ENCODE results near the gene PTCSC3. TPM values are rescaled to one million over a fixed set of nuclear protein-coding genes. Genes with fewer than 3 reads are reported as not detected.

Gene PTCSC3
- total and polyA plus RNA-seq, 2 of the 13 experiments (the other 11 are each of a cell fraction or from before 2014, with no cell fraction given): not detected

DNA sequence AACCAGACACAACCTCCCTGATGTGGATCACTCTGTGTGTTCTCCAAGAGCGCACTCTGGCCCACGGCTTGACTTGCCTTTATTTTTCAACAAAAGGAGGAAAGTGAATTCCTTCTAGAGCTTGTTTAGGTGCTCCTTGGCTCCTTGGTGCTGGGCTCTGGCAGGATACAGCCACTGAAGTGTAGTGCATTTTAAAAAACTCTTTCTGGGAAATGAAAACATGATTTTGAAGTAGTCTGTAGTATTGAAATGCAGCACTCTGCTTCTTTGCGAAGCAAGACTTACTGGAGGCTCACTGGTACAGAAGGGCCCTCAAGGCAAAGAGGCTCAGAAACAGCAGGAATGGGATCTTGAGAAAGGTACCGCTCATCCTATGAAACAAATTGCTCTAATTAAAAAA, 81.6 kb downstream of the PTCSC3 start (continued):
- TF ChIP-seq, protein P1, sequence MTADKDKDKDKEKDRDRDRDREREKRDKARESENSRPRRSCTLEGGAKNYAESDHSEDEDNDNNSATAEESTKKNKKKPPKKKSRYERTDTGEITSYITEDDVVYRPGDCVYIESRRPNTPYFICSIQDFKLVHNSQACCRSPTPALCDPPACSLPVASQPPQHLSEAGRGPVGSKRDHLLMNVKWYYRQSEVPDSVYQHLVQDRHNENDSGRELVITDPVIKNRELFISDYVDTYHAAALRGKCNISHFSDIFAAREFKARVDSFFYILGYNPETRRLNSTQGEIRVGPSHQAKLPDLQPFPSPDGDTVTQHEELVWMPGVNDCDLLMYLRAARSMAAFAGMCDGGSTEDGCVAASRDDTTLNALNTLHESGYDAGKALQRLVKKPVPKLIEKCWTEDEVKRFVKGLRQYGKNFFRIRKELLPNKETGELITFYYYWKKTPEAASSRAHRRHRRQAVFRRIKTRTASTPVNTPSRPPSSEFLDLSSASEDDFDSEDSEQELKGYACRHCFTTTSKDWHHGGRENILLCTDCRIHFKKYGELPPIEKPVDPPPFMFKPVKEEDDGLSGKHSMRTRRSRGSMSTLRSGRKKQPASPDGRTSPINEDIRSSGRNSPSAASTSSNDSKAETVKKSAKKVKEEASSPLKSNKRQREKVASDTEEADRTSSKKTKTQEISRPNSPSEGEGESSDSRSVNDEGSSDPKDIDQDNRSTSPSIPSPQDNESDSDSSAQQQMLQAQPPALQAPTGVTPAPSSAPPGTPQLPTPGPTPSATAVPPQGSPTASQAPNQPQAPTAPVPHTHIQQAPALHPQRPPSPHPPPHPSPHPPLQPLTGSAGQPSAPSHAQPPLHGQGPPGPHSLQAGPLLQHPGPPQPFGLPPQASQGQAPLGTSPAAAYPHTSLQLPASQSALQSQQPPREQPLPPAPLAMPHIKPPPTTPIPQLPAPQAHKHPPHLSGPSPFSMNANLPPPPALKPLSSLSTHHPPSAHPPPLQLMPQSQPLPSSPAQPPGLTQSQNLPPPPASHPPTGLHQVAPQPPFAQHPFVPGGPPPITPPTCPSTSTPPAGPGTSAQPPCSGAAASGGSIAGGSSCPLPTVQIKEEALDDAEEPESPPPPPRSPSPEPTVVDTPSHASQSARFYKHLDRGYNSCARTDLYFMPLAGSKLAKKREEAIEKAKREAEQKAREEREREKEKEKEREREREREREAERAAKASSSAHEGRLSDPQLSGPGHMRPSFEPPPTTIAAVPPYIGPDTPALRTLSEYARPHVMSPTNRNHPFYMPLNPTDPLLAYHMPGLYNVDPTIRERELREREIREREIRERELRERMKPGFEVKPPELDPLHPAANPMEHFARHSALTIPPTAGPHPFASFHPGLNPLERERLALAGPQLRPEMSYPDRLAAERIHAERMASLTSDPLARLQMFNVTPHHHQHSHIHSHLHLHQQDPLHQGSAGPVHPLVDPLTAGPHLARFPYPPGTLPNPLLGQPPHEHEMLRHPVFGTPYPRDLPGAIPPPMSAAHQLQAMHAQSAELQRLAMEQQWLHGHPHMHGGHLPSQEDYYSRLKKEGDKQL (CRISPR knock-in tag; IDR thresholded peaks at IDR 0.05; ENCODE audit: low read depth): no peak
- TF ChIP-seq ZNF143 (CRISPR knock-in tag; IDR thresholded peaks at IDR 0.05): no peak

DNA sequence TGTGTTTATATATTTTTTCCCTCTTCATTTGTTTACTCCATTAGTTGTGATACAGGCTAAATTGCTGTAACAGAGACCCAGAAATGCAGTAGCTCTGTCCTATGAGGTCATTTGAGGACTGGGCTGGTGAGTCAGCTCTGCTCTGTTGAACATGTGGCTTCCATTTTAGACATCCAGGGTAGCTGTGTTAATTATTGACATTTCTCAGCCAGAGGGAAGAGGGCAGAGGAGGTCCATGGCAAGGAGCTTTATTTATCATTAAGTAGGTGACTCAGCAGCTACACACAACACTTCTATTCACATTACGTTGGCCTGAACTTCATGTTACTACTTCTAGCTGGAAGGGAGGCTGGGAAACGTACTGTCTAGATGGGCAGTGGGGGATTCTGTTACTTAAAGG, 85.4 kb downstream of the PTCSC3 start:
- Histone ChIP-seq H3K27ac (ENCODE audit: extremely low read length, insufficient read depth, low read length) (no peak overlapping the region), H3K4me1 (ENCODE audit: insufficient read depth, low read length) (peaks cover 16% of the 10 kb centered on the region), H3K79me2 (ENCODE audit: insufficient read depth, low read length) (no peaks in the 10 kb centered on the region), H4K20me1 (ENCODE audit: insufficient read depth, low read length) (no peaks in the 10 kb centered on the region), H3K9me3 (ENCODE audit: low read length) (no peaks in the 10 kb centered on the region), H3K9ac (ENCODE audit: insufficient read depth, low read depth, low read length) (no peak overlapping the region), H3K36me3 (replicated peaks in 1 of 2; ENCODE audit: control insufficient read depth in 1 of 2, insufficient read depth in 2 of 2, low read length in 2 of 2) (no peaks in the 10 kb centered on the region), H3K4me2 (ENCODE audit: low read depth, low read length) (peak overlapping the region; percentile 43), H3K4me3 (replicated peaks in 1 of 3; ENCODE audit: insufficient read depth in 1 of 3, low read depth in 2 of 3, low read length in 3 of 3) (no peak overlapping the region; a peak in 1 of 6 replicates), H3K27me3 (ENCODE audit: control insufficient read depth in 1 of 2, insufficient read depth in 2 of 2, low read length in 2 of 2) (no peaks in the 10 kb centered on the region), H2AFZ (ENCODE audit: low read length) (peak overlapping the region; percentile 5)
- ATAC-seq: peak; percentile 100
- intact Hi-C loops (cut with micrococcal nuclease; ENCODE audit: unreplicated experiment): loop anchor here (1.0 to 2.0 kb wide), 2 partner anchors 20 to 229 kb away; partner anchors contain the start of gene MBIP
- CTCF ChIA-PET (ENCODE audit: low intra/inter-chr PET ratio, low total read pairs): no interaction called here
- peak; percentile 98 for DNase-seq (ENCODE audit: low spot score)
- 0% methylated on average over 2 of the region's 2 CpGs for WGBS (ENCODE audit: low lambda C conversion rate)
- in situ Hi-C loops (cut with HindIII; ENCODE audit: extremely low pct_ligation_motif_present, low pct_unique_long_range_greater_than_20kb): no loop called here
- POLR2A ChIA-PET: interaction anchor here (1.1 to 1.8 kb wide), 2 partner anchors 227 to 229 kb away, joined by 3 to 21 read pairs; partner anchors contain the start of gene MBIP
- no TSS peak for BruUV-seq (replicated peaks)
- peak; percentile 79 for FAIRE-seq
- TF ChIP-seq ZNF772 (CRISPR knock-in tag; IDR thresholded peaks at IDR 0.05) (peak; percentile 94), KDM6A (CRISPR knock-in tag; IDR thresholded peaks at IDR 0.05; ENCODE audit: low read depth) (peak; percentile 56; the same call in 1 of the 2 replicates), IRF2 (CRISPR knock-in tag; IDR thresholded peaks at IDR 0.05) (peak; percentile 67)
- TF ChIP-seq, protein P2, sequence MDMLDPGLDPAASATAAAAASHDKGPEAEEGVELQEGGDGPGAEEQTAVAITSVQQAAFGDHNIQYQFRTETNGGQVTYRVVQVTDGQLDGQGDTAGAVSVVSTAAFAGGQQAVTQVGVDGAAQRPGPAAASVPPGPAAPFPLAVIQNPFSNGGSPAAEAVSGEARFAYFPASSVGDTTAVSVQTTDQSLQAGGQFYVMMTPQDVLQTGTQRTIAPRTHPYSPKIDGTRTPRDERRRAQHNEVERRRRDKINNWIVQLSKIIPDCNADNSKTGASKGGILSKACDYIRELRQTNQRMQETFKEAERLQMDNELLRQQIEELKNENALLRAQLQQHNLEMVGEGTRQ (IDR thresholded peaks at IDR 0.05; ENCODE audit: low read depth, low read length): no peak
- TF ChIP-seq, protein P2 (CRISPR knock-in tag; IDR thresholded peaks at IDR 0.05; ENCODE audit: borderline replicate concordance): no peak
- TF ChIP-seq, protein P3, sequence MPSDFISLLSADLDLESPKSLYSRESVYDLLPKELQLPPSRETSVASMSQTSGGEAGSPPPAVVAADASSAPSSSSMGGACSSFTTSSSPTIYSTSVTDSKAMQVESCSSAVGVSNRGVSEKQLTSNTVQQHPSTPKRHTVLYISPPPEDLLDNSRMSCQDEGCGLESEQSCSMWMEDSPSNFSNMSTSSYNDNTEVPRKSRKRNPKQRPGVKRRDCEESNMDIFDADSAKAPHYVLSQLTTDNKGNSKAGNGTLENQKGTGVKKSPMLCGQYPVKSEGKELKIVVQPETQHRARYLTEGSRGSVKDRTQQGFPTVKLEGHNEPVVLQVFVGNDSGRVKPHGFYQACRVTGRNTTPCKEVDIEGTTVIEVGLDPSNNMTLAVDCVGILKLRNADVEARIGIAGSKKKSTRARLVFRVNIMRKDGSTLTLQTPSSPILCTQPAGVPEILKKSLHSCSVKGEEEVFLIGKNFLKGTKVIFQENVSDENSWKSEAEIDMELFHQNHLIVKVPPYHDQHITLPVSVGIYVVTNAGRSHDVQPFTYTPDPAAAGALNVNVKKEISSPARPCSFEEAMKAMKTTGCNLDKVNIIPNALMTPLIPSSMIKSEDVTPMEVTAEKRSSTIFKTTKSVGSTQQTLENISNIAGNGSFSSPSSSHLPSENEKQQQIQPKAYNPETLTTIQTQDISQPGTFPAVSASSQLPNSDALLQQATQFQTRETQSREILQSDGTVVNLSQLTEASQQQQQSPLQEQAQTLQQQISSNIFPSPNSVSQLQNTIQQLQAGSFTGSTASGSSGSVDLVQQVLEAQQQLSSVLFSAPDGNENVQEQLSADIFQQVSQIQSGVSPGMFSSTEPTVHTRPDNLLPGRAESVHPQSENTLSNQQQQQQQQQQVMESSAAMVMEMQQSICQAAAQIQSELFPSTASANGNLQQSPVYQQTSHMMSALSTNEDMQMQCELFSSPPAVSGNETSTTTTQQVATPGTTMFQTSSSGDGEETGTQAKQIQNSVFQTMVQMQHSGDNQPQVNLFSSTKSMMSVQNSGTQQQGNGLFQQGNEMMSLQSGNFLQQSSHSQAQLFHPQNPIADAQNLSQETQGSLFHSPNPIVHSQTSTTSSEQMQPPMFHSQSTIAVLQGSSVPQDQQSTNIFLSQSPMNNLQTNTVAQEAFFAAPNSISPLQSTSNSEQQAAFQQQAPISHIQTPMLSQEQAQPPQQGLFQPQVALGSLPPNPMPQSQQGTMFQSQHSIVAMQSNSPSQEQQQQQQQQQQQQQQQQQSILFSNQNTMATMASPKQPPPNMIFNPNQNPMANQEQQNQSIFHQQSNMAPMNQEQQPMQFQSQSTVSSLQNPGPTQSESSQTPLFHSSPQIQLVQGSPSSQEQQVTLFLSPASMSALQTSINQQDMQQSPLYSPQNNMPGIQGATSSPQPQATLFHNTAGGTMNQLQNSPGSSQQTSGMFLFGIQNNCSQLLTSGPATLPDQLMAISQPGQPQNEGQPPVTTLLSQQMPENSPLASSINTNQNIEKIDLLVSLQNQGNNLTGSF (CRISPR knock-in tag; IDR thresholded peaks at IDR 0.05): no peak
- TF ChIP-seq, protein P4, sequence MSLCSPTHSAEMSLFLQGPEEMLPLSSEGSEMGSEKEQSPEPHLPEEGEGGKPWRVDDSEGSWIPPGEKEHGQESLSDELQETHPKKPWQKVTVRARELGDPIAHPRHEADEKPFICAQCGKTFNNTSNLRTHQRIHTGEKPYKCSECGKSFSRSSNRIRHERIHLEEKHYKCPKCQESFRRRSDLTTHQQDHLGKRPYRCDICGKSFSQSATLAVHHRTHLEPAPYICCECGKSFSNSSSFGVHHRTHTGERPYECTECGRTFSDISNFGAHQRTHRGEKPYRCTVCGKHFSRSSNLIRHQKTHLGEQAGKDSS (CRISPR knock-in tag; IDR thresholded peaks at IDR 0.05; ENCODE audit: borderline replicate concordance, low read depth): peak; percentile 73; the same call in 1 of the 2 replicates

Data from HepG2 (cell line).